NCI-H748 (cell line): ENCODE results near the gene NEDD9.

Source experiments
- DNase-seq: peaks from one replicate; lab custom pipeline; 2025; ENCODE audit not compliant: unreplicated experiment; lab: John Stamatoyannopoulos, UW

The NEDD9 gene

DNA sequence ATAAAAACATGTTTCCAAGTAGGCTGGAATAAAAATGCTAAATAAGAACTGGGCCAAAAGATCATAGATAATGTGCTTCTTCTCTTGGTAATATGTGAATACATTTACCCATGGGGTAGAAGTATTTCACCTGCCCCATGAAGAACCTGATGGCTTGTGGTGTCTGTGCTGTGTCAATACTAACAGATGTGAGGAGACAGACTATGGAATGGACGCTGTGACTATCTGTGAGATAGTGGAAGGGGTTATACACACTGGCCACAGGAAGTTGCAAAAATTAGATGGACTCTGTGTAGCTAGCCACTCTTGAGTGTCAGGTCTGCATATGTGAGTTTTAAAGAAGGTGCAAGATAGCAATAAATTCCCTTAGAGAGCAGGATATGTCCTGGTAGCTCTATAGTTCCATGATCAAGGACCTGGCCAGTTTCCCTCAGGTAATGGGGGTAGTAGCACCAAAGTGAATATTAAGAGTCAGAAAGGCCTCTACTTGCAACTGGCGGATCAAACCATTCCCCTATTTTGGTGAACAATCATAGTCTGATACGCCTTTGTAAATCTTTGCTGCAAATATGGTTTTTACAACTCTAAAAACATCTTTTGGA lies 48.6 kb downstream of the NEDD9 start:
- DNase-seq, result no peak

DNA sequence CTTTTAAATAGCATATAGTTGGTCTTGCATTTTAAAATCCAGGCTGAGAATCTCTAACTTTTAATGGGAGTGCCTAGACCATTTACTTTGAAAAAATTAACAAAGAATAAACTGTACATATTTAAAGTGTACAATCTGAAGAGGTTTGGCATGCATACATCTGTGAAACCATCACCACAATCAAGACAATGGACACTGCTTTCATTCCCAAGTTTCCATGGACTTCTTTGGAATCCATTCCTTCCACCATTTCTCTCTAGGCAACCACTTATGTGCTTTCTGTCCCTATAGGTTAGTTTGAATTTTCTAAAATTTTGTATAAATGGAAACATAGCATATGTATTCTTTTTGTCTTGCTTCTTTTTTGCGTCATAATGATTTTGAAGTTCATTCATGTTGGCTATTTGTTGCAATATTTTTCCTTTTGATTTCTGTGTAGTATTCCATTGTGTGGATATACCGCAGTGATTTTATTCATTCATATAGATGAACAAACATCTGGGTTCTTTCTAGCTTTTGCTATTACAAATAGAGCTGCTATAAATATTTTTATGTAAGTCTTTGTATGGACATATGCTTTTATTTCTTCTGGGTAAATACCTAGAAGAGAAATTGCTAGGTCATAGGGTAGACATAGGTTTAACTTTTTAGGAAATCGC lies 50.9 kb downstream of the NEDD9 start:
- no peak for DNase-seq

DNA sequence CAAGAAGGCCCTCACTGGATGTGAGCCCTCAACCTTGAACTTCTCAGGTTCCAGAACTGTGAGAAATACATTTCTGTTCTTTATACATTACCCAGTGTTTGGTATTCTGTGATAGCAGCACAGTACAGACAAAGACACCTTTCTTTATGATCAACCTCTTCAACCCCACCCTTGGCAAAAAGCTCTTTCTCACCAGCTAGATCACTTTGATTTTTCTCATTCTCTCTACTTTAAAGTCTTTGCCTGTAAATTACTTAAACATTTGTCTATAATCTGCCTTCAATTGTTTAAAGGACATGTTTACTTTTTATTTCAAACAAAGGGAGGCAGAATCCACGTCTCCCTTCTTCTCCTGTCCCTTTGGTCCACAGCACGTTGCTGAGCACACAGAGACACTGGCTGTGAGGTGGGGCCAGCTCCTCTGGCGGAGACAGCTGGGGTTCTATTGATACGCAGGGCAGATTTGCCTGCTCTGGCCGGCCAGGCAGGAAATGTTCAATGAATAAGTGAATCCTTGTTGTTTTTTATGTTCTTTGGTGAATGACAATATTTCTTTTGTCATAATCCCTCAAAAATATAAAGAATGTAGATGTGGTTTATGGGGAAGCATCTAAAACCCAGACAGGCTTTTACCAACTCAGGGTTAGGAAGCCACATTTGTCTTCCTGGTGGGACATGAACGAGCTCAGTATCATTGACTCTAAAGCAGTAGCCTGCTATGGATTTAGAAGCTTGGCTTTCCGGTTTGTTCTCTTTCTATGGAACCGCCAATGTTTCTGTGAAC lies 52.9 kb downstream of the NEDD9 start:
- peak; percentile 68 for DNase-seq

DNA sequence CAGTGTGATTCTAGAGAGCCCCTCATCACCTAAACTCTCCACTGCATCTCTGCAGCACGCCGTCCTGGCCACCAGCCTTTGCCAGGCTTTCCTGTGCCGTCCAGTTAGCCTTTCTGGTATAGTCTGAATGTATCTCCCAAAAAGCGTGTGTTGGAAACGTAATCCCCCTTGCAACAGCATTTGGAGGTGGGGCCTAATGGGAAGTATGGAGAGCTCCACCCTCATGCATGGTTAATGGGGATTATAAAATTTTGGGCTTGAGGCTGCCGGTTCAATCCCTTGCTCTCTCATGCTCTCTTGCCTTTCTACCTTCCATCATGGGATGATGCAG lies 53.4 kb downstream of the NEDD9 start:
- DNase-seq, result no peak

DNA sequence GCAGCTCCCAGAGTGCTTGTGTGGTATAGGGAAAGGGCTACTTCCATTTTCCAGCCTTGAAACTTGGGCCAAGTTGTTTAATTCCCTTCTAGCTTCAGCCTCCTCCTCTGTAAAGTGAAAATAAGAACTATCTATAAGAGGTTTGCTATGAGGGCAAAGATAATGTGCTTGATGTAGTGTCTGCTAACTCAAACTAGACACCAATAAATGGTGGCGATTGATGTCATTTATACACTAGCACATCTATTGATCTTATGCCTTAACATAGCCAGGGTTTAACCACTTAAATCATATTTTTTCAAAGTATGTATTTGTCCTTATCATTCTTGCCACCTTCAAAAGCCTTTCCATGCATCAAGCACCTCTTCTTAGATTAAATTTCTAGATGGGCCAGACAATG lies 55.2 kb downstream of the NEDD9 start:
- no peak for DNase-seq

DNA sequence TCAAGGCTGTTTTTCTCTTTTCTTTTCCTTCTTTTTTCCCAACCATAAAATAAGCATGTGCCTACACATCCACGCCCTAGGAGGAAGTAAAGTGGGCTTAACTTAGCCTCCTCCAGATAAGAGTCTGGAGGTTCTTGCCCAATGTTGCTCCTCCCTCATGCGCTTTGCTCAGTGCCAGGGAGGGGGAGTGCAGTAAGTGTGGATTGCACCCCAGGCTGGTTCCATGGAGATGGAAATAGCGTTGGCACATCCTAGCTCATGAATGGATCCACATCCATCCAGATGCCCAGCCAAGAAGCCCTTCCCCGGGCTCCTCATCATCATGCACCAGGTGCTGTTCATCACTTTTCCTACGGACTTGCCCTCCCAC lies 58.2 kb downstream of the NEDD9 start:
- DNase-seq, result no peak

DNA sequence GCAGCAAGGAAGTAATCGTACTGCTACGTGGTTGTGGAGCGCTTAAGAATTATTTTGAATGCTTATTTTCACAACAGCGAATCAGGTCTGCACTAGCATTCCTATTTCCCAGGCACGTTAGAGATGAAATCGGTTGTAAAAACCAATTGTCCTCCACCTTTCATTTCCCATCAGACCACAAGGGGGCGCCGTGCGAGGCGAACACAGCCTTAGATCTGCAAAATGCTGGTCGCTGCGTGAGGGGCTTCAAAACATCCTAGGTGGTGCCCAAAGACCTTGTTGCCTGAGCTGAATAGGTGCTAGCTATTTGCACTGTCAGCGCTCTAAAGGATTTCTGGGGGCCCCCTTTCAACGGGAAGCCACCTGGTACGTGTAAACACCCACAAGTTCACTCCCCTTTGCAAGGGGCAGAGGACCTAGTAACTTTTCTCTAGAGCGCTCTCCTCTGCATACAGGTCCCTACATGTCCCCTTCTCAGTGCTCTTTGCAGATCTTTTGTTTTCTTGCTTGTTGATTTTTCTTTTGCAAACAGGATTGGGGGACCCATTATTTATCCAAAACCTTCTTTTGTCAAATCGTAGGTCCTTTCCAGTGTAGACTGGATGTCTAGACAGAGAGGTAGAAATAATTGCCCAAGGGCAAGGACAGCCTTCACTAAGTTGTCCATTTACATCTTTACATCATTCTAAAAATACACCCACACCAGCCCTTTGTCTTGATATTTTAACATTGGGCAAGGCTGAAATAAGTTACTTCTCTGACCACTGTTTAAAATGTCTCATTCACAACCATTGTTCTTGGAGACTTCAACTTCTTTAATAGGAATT lies 59.8 kb downstream of the NEDD9 start:
- DNase-seq, result peak; percentile 78

DNA sequence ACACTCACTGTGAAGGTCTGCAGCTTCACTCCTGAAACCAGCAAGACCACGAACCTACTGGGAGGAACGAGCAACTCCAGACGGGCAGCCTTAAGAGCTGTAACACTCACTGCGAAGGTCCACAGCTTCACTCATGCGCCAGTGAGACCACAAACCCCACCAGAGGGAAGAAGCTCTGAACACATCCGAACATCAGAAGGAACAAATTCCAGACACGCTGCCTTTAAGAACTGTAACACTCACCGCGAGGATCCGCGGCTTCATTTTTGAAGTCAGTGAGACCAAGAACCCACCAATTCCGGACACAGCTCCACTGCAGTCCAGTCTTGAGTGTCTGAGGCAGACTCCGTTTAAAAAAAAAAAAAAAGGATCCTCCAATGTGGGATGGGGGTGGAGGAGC lies 60.5 kb downstream of the NEDD9 start:
- no peak for DNase-seq

DNA sequence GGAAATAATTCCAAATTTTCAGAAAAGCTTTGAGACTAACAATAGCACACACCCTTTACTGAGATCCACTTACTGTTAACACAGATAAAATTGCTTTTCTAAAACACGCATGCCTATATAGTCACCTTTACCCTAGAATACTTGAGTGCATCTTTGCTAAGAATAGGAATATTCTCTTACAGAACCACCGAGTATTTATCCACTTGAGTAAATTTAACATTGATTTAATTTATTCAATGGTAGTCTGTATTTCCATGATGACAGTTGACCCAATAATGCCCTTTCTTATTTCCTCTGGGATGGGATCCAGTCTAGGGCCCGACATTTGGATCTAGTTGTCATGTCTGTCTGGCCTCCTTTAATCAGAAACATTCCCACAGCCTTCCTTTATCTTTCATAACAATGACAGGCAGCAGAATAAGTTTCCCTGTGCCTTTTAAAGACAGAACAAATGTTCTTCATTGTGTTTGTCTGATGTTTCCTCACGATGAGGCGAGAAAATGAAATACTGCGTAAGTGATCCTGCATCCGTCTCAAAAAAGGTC lies 64.3 kb downstream of the NEDD9 start:
- DNase-seq, result no peak

DNA sequence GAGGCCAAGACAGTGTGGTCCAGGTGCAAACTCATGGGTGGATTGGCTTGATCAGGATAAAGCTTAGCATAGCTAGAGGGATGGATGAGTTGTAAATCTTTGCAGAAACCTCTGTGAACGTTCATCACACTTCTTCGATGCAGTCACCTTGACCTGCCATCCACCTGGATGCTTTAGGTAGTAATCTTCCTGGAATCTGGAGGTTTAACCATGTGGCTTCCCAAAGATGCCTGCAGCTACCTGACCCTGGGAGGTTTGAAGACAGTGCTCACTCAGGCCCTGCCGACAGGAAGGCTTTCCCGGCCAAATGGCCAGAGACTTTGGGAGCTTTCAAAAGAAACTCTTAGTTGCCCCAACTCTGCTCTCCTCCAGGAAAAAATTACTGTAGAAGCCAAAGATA lies 65.5 kb downstream of the NEDD9 start:
- no peak for DNase-seq

DNA sequence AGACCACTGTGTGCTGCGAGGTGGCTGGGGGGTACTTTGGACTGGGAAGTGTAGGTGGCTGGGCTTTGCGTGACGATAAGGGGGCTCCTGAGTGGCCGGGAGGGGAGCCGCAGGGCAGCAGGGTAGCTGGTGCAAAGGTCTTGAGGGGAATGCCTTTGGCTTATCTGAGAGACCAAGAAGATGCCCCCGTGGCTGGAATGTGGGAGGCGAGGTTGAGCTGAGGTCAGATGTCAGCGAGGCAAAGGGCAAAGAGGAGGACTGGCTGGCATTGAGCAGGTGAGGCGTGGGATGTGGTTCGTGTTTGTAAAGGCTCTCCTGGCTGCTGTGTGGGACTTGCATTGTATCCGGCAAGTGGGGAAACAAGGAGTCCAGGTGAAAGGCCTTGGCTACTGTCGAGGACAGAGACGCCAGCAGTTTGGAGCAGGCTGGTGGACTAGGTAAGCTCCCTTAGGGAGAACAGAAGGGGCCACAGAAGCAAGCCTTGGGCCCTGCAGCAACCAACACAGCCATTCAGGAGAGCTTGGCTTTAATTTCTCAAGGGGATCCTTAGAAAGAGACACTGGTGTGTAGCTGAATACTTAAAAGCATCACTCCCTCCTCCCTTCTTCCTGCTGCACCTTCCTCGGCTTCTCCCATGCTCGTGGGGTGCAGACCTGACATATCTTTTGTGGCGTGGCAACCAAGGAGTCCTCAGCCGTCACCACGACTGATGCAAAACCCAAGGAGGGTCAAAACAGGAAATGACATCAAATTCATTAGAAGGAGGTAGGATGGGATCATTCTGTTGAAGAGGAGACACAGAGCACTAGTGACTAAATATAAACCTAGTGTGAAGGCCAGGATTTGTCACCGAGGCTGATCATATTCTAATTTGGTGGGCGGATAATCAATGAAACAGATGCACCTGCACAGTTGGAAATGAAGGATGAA lies 67.5 kb downstream of the NEDD9 start:
- DNase-seq, result no peak

DNA sequence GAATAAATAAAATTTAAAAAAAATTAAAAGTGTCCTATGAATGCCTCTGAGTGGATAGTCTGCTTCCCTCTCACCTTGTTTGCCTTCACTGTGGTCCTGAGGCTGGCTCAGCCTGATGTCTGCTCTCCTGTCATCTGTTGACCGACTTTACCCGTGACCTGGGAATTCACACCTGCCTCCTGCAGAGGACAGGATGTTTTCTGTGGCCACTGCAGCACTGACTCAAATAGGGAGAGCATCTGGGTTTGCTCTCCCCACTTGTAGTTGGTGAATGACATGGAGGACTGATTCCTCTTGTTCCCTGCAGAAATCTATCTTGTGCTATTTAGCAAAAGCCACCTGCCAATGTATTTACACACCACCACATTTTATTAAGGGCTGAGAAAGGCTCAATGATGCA lies 68.5 kb downstream of the NEDD9 start:
- DNase-seq, result peak; percentile 50

DNA sequence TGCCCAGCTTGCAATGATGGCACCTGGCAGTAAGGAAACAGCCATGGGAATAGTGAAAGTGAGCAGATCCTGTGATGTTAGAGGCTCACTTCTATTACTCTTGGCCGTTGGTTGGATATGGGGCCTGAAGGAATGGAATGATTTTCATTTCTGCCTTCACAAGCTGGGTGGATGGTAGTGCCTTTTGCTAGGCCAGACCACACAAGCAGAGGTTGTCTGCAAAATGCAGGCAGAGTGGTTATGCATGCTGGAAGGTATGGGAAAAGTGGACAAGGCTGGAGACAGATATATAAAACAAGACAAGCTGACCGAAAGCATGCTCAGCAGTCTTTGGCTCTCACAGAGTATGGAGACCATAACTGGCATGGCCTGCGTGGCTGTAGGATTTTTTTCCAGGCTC lies 70.2 kb downstream of the NEDD9 start:
- no peak for DNase-seq

DNA sequence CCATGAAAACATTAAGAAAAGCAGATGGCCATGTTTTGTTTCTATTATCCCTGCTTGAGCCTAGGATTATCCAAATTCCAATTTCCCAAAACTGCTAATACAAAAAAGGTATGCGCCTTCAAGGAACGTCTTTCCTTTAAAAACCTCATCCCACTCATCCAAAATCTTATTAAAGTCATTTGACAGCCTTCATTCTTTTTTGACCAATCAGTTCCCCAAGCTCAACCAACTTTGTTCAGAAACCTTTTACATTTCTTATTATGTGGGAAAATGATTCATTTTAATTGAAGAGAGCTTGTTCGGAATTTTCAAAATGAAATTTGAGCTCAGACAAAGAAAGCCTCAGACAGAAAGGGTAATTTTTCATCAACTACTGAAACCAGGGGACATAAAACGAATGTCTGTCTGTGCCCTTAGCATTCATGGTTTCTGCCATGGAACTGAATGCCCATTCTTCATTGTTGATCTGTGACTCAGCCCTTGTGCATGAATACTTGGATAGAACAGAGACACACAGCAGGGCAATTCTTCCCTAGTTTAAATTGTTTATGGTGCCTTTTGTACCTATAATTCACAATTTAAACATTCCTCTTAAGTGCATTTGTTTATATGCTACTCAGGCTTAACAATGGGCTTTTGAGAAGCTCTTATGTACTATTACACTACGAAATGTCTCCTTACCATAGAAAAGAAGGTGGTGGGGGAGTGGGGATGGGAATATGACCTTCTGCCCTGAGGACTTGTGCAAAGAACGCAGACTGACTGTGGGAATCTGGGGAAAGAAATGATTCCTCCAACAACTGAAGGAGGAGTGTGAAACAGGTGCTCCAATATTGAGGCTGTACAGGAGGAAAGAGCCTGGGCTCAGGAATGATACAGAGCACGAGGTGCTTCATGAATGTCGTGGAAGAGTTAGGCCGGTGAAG lies 71.2 kb downstream of the NEDD9 start:
- DNase-seq, result peak; percentile 51

DNA sequence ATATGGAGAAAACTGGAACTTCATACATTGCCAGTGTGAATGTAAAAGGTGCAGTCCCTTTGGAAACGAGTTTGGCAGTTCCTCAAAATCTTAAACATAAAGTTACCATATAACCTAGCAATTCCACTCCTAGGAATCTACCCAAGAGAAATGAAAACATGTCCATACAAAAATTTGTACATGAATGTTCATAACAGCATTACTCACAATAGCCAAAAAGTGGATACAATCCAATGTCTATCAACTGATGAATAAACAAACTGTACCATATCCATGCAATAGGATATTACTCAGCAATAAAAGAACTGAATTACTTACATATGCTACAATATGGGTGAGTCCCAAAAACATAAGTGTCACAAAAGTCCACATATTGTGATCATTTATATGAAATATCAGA lies 72.3 kb downstream of the NEDD9 start:
- DNase-seq, result no peak

DNA sequence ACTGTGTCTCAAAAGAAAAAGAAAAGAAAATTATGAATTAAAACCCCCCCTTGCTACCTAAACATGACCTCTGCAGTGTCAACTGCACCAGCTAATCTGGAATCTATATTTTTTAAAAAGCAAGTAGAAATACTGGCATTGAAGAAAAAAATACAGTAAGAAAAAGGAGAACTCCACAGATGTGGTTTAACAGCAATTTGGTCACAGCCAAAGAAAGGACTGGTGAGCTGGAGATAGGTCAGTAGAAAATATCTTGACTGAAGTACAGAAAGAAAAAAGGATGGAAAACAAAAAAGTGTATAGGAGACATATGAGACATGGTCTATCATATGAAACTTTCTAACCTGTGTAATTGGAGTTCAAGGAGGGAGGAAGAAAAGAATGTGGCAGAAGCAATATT lies 76.9 kb downstream of the NEDD9 start:
- DNase-seq, result no peak

DNA sequence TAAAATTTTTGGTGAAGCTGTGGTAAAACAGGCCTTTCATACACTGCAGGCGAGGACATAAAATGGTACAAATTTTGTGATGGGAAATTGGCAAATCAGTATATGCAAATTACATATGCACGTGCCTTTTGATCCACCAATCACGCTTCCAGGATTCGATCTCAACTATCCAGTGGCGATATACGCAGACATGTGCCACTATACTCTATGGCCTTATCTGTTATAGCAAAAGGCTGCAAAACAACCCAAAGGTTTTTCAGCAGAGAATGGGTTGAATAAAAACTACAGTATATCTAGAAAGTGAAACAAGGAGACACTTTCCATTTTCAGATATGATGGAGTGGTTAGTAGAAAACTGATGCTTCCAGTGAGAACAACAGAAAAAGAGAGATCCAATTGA lies 79.0 kb downstream of the NEDD9 start:
- DNase-seq, result no peak

DNA sequence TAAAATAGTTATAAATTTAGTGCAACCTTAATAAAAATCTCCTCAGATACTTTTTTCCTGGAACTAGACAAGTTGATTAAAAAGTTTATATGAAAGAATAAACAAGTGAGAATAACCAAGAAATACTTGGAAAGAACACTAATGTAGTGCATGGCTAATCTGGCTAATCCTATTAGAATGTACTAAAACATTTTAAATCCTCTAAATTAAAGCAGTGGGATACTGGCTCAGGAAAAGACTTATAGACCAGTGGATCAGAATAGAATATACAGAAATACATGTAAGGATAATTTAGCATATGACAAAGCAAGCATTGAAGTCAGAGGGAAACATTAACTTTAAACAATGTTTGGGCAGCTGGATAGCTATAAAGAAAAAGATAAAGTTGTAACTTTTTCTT lies 79.9 kb downstream of the NEDD9 start:
- no peak for DNase-seq

DNA sequence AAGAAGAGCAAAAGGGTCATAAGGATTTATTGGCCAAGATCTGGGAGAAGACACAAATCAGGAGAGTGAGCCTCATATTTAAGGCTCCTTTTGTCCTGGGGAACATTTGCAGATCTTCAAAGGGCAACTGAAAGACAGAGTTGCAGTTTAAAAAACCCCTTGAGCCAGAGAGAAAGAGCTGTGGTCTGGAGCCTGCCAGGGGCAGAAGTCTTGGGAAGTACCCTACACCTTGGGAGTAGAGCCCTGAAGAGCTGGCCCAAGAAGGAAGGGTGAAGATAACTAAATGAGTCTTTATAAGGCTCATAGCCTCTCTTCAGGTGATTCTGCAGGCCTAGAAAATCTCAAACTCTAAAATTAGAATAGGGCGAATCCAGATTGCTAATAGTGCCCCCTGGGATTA lies 81.0 kb downstream of the NEDD9 start:
- no peak for DNase-seq
